GM23338 (cell line): Measurements from ENCODE around the gene SLC41A2. TPM values are rescaled to one million over a fixed set of nuclear protein-coding genes. Genes with fewer than 3 reads are reported as not detected.

ENCODE experiments used
- ATAC-seq: fragments of 200-7000 bp; cut with Tn5 transposase; 3 replicates; pipeline ENCODE4 v1.9.1; 2020
- DNase-seq: peaks from one replicate; pipeline ENCODE4 v3.0.0-alpha.2; 2015; ENCODE audit warnings: low spot score
- H2AFZ ChIP-seq: fragments of 200-600 bp; sonication (generic); 2 replicates; pipeline ENCODE4 v1.8.0; 2016; ENCODE audit warnings: antibody characterized with exemption, mild to moderate bottlenecking, moderate library complexity
- H3F3A ChIP-seq: fragments of 200-600 bp; sonication (generic); replicated peaks from 2 replicates; pipeline ENCODE4 v1.8.0; 2017; ENCODE audit warnings: antibody characterized with exemption, mixed run types, low read depth
- H3K27ac ChIP-seq: fragments of 200-600 bp; sonication (generic); 2 replicates; pipeline ENCODE4 v1.6.1; 2016; ENCODE audit warnings: low read depth
- H3K27me3 ChIP-seq: fragments of 200-600 bp; sonication (generic); 2 replicates; pipeline ENCODE4 v1.8.0; 2016; ENCODE audit warnings: mild to moderate bottlenecking, mixed run types, moderate library complexity; ENCODE audit not compliant: insufficient read depth
- H3K36me3 ChIP-seq: fragments of 200-600 bp; sonication (generic); 2 replicates; pipeline ENCODE4 v1.8.0; 2016; ENCODE audit warnings: mild to moderate bottlenecking; ENCODE audit not compliant: insufficient read depth
- H3K4me1 ChIP-seq: fragments of 200-600 bp; sonication (generic); 2 replicates; pipeline ENCODE4 v1.8.0; 2016; ENCODE audit warnings: mild to moderate bottlenecking, moderate library complexity; ENCODE audit not compliant: insufficient read depth
- H3K4me2 ChIP-seq: fragments of 200-600 bp; sonication (generic); 2 replicates; pipeline ENCODE4 v1.7.1; 2017; ENCODE audit warnings: mixed run types
- H3K4me3 ChIP-seq: fragments of 200-600 bp; sonication (generic); 2 replicates; pipeline ENCODE4 v1.6.1; 2016; ENCODE audit warnings: mixed run types
- H3K79me2 ChIP-seq: fragments of 200-600 bp; sonication (generic); replicated peaks from 2 replicates; pipeline ENCODE4 v1.8.0; 2017; ENCODE audit warnings: mild to moderate bottlenecking; ENCODE audit not compliant: insufficient read depth
- H3K9me2 ChIP-seq: fragments of 200-600 bp; sonication (generic); 2 replicates; pipeline ENCODE4 v1.8.0; 2017; ENCODE audit not compliant: insufficient read depth
- H4K20me1 ChIP-seq: fragments of 200-600 bp; sonication (generic); replicated peaks from 2 replicates; pipeline ENCODE4 v1.8.0; 2017; ENCODE audit warnings: mild to moderate bottlenecking; ENCODE audit not compliant: insufficient read depth
- H3K27ac Mint-ChIP-seq: 2 replicates; pipeline ENCODE4 v1.8.0; 2020; ENCODE audit warnings: inconsistent platforms, mild to moderate bottlenecking, moderate library complexity, mixed read lengths
- H3K27me3 Mint-ChIP-seq: 3 replicates; pipeline ENCODE4 v1.8.0; 2022; ENCODE audit warnings: low read depth, mild to moderate bottlenecking, moderate library complexity, mixed read lengths, inconsistent platforms; ENCODE audit not compliant: insufficient read depth, poor library complexity
- H3K36me3 Mint-ChIP-seq: 3 replicates; pipeline ENCODE4 v1.8.0; 2021; ENCODE audit warnings: low read depth, mild to moderate bottlenecking, inconsistent platforms, moderate library complexity, mixed read lengths
- H3K4me1 Mint-ChIP-seq: 3 replicates; pipeline ENCODE4 v1.8.0; 2020; ENCODE audit warnings: mild to moderate bottlenecking, inconsistent platforms, mixed read lengths
- H3K4me3 Mint-ChIP-seq: 3 replicates; pipeline ENCODE4 v1.8.0; 2021; ENCODE audit warnings: moderate library complexity, mild to moderate bottlenecking, inconsistent platforms, mixed read lengths
- H3K9me3 Mint-ChIP-seq: 3 replicates; pipeline ENCODE4 v1.8.0; 2020; ENCODE audit warnings: moderate library complexity, mild to moderate bottlenecking, inconsistent platforms, mixed read lengths
- CREB1 ChIP-seq: fragments of 250-450 bp; sonication (Bioruptor Pico); IDR thresholded peaks from 2 replicates; pipeline ENCODE4 v1.5.0; 2020; ENCODE audit warnings: low read depth, mild to moderate bottlenecking, moderate library complexity
- CTCF ChIP-seq, 2 experiments: fragments of 200-600 bp in 1 of 2; sonication (generic) in 1 of 2; conservative IDR thresholded peaks; 2 replicates each; pipeline versions ENCODE4 v1.5.1 to v1.6.1; 2016 to 2017; ENCODE audit warnings: antibody characterized with exemption in 2 of 2, low read depth in 2 of 2, mild to moderate bottlenecking in 2 of 2, moderate library complexity in 1 of 2
- ETS1 ChIP-seq: IDR thresholded peaks from 2 replicates; pipeline ENCODE4 v1.6.1; 2016; ENCODE audit warnings: antibody characterized with exemption
- EZH2 ChIP-seq: fragments of 200-600 bp; sonication (generic); IDR thresholded peaks from one replicate; pipeline ENCODE4 v1.8.0; 2017; ENCODE audit warnings: antibody characterized with exemption, mild to moderate bottlenecking, low read depth; ENCODE audit not compliant: unreplicated experiment
- EZH2phosphoT487 ChIP-seq: fragments of 200-600 bp; sonication (generic); IDR thresholded peaks from one replicate; pipeline ENCODE4 v1.8.1; 2018; ENCODE audit warnings: antibody characterized with exemption; ENCODE audit not compliant: unreplicated experiment
- JUNB ChIP-seq: IDR thresholded peaks from one replicate; pipeline ENCODE4 v1.6.1; 2016; ENCODE audit warnings: antibody characterized with exemption; ENCODE audit not compliant: unreplicated experiment
- NANOG ChIP-seq: IDR thresholded peaks from 2 replicates; pipeline ENCODE4 v1.6.1; 2016; ENCODE audit warnings: antibody characterized with exemption, borderline replicate concordance
- POLR2AphosphoS5 ChIP-seq: IDR thresholded peaks from 2 replicates; pipeline ENCODE4 v1.6.1; 2016; ENCODE audit warnings: antibody characterized with exemption, low read depth
- REST ChIP-seq: IDR thresholded peaks from one replicate; pipeline ENCODE4 v1.6.1; 2018; ENCODE audit warnings: antibody characterized with exemption; ENCODE audit not compliant: unreplicated experiment
- STAT1 ChIP-seq: IDR thresholded peaks from one replicate; pipeline ENCODE4 v1.6.1; 2016; ENCODE audit warnings: antibody characterized with exemption; ENCODE audit not compliant: unreplicated experiment
- ZNF114 ChIP-seq: fragments of 250-450 bp; sonication (Bioruptor Pico); IDR thresholded peaks from 2 replicates; pipeline ENCODE4 v1.5.0; 2020; ENCODE audit warnings: mild to moderate bottlenecking, moderate library complexity
- ZNF331 ChIP-seq: fragments of 250-450 bp; sonication (Bioruptor Pico); IDR thresholded peaks from 2 replicates; pipeline ENCODE4 v1.5.0; 2020; ENCODE audit warnings: low read depth, mild to moderate bottlenecking, moderate library complexity
- ZNF462 ChIP-seq: fragments of 250-450 bp; sonication (Bioruptor Pico); IDR thresholded peaks from 2 replicates; pipeline ENCODE4 v1.5.0; 2020; ENCODE audit warnings: mild to moderate bottlenecking, moderate library complexity
- long read RNA-seq: library from polyadenylated mRNA; unstranded; transcript quantifications from one replicate; pipeline ENCODE4 v2.0.0, GENCODE V29; 2020; ENCODE audit not compliant: unreplicated experiment
- polyA plus RNA-seq: library from polyadenylated mRNA; unstranded; fragments of >200 nt; fragmentation: Nextera tagmentation; extraction: Ambion mirVana; gene quantifications from 2 replicates; pipeline ENCODE4 v1.2.1, GENCODE V29; 2016
- total RNA-seq: library from RNA; depleted of rRNA; stranded (reverse); fragments of >200 nt; shearing (Covaris generic); gene quantifications from 2 replicates; pipeline ENCODE4 v1.2.3, GENCODE V29; 2014; rRNA removed

Gene SLC41A2
- total RNA-seq, result 2.3 and 6.8 TPM in 2 replicates
- polyA plus RNA-seq, result 0.59 and 1.5 TPM in 2 replicates
- long read RNA-seq, result 0 reads

GRCh38 chr12:104958001-104958804 is at the start of gene SLC41A2:
Gene SLC41A2 (minus strand): TSS chr12:104958290. CDS start chr12:104928527, 29,763 bp downstream.
- H3K27ac ChIP-seq, result 0 out of 2 replicates have a peak within 1 kb of the TSS, but pooled peaks have one; percentile 21
- ATAC-seq (peak; percentile 76), DNase-seq (peak; percentile 83)
- Mint-ChIP-seq H3K36me3 (no peaks in the 10 kb centered on the region), H3K27me3 (peaks cover 19% of the 10 kb centered on the region), H3K27ac (peak within 1 kb of the TSS; percentile 77; the same call in 1 of the 2 replicates), H3K4me1 (peaks cover 18% of the 10 kb centered on the region; the same call in 2 of the 3 replicates), H3K9me3 (no peaks in the 10 kb centered on the region), H3K4me3 (peak within 1 kb of the TSS; percentile 88)
- H3K36me3 ChIP-seq, result no peaks in the 10 kb centered on the region
- peaks cover 35% of the 10 kb centered on the region for H3K27me3 ChIP-seq
- peaks cover 9% of the 10 kb centered on the region for H4K20me1 ChIP-seq
- peak within 1 kb of the TSS; percentile 99 for H2AFZ ChIP-seq
- 0 out of 2 replicates have a peak, but pooled peaks cover 6% of the 10 kb centered on the region for H3F3A ChIP-seq
- peak within 1 kb of the TSS; percentile 75 for H3K4me3 ChIP-seq
- no peak for TF ChIP-seq NANOG
- TF ChIP-seq STAT1, result no peak
- no peak for TF ChIP-seq POLR2AphosphoS5
- no peak for TF ChIP-seq EZH2
- 0 out of 2 replicates have a peak, but pooled peaks have one; percentile 12 for TF ChIP-seq CREB1 (CRISPR knock-in tag)
- no peak for TF ChIP-seq ZNF462
- no peak for TF ChIP-seq ZNF114 (CRISPR knock-in tag)
- no peak; a peak in 1 of 4 replicates for TF ChIP-seq CTCF (conservative IDR thresholded peaks at IDR 0.05; ENCODE audit: low read depth in 2 of 2)
- TF ChIP-seq JUNB, result no peak
- no peak for TF ChIP-seq ZNF331 (CRISPR knock-in tag)
- no peak for TF ChIP-seq EZH2phosphoT487
- TF ChIP-seq REST, result no peak
- TF ChIP-seq ETS1, result 0 out of 2 replicates have a peak, but pooled peaks have one; percentile 36
- H3K79me2 ChIP-seq, result no peaks in the 10 kb centered on the region
- H3K4me2 ChIP-seq, result peak within 1 kb of the TSS; percentile 89
- H3K4me1 ChIP-seq, result 0 out of 2 replicates have a peak, but pooled peaks cover 9% of the 10 kb centered on the region
- H3K9me2 ChIP-seq, result no peaks in the 10 kb centered on the region
